Activated naive CD8-positive, alpha-beta T cell treated with anti-CD3 and anti-CD28 coated beads, Interleukin-2, amount 10 ng/mL, durations not matched to agents 7 days and 5 days (primary cell): ENCODE data around the gene TTC23L. TPM values are rescaled to one million over a fixed set of nuclear protein-coding genes. Genes with fewer than 3 reads are reported as not detected.

Experiments
- ATAC-seq: fragments of 150-1000 bp; cut with Tn5 transposase; one replicate; pipeline ENCODE4 v1.10.0; 2021; ENCODE audit warnings: low read depth, moderate library complexity
- POLR2A ChIA-PET: fragments of 350-600 bp; sonication (Branson Sonifier 250); formaldehyde crosslinking; loops from one replicate; lab custom pipeline; 2021; ENCODE audit warnings: antibody characterized with exemption; lab: Charles Lee
- DNase-seq: peaks from one replicate; pipeline ENCODE4 v3.0.0; 2021
- H3K27ac Mint-ChIP-seq: one replicate; pipeline ENCODE4 v1.8.0; 2022; ENCODE audit warnings: mild to moderate bottlenecking, mixed read lengths
- H3K27me3 Mint-ChIP-seq: one replicate; pipeline ENCODE4 v1.8.0; 2022; ENCODE audit warnings: mild to moderate bottlenecking, moderate library complexity, mixed read lengths
- H3K36me3 Mint-ChIP-seq: one replicate; pipeline ENCODE4 v1.8.0; 2021; ENCODE audit warnings: mild to moderate bottlenecking, mixed read lengths
- H3K4me1 Mint-ChIP-seq: one replicate; pipeline ENCODE4 v1.8.0; 2021; ENCODE audit warnings: mixed read lengths
- H3K4me3 Mint-ChIP-seq: one replicate; pipeline ENCODE4 v1.8.0; 2022; ENCODE audit warnings: mild to moderate bottlenecking, moderate library complexity, mixed read lengths
- H3K9me3 Mint-ChIP-seq: one replicate; pipeline ENCODE4 v1.8.0; 2021; ENCODE audit warnings: mixed read lengths
- total RNA-seq, 2 experiments: library from RNA; stranded (reverse); gene quantifications; one replicate each; pipeline ENCODE4 v1.2.3, GENCODE V29; 2021

TTC23L gene
- total RNA-seq, 2 experiments from 2014 or later: not detected

DNA sequence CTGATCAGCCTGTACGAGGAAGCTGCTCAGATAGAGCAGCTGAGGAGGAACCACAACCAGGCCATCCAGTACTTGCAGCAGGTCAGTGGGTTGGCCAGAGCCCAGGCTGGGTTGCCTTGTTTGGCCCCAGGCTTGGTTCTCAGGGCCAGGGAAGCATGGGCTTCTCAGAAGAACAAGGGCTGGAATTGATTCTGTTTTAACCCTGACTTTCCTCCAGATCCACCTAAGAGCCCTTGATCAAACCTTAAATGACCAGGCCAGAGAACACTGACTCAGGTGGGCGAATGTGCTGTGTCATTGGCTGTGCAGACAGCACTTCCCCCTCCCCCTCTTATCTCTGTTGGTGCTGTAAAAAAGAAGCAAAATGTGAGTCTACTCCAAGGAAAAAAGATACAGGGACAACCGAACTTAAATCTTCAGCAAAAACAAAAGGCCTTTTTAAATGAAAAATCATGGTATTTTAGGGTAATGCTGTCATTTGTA lies 28.1 kb downstream of the TTC23L start:
- no peaks in the 10 kb centered on the region for H3K9me3 Mint-ChIP-seq
- H3K27me3 Mint-ChIP-seq: no peaks in the 10 kb centered on the region
- no peak overlapping the region for H3K27ac Mint-ChIP-seq
- ATAC-seq (no peak), DNase-seq (no peak)
- POLR2A ChIA-PET: no interaction called here
- no peak overlapping the region for H3K4me3 Mint-ChIP-seq
- no peaks in the 10 kb centered on the region for H3K36me3 Mint-ChIP-seq
- no peaks in the 10 kb centered on the region for H3K4me1 Mint-ChIP-seq

DNA sequence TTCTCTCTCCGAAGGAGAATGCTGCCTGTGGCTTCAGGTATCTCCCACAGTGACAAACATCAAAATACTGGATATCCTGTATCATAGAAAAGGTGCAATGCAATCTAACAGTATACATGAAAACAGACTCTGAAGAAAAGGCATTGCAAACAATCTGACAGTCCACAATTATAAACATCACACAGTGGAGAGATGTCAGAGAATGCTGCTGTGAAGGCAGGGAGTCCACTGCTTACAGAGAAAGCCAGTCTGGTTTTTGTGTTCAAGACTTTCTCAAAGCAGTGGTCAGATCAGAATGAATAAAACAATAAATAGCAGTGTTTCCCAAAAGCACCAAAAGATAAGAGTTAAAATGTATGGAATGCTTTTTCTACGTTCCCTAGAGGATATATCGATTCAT lies 28.7 kb downstream of the TTC23L start:
- no peak overlapping the region for H3K27ac Mint-ChIP-seq
- no peaks in the 10 kb centered on the region for H3K36me3 Mint-ChIP-seq
- no peaks in the 10 kb centered on the region for H3K4me1 Mint-ChIP-seq
- POLR2A ChIA-PET: no interaction called here
- H3K4me3 Mint-ChIP-seq: no peak overlapping the region
- DNase-seq (no peak), ATAC-seq (no peak)
- no peaks in the 10 kb centered on the region for H3K27me3 Mint-ChIP-seq
- H3K9me3 Mint-ChIP-seq: no peaks in the 10 kb centered on the region

DNA sequence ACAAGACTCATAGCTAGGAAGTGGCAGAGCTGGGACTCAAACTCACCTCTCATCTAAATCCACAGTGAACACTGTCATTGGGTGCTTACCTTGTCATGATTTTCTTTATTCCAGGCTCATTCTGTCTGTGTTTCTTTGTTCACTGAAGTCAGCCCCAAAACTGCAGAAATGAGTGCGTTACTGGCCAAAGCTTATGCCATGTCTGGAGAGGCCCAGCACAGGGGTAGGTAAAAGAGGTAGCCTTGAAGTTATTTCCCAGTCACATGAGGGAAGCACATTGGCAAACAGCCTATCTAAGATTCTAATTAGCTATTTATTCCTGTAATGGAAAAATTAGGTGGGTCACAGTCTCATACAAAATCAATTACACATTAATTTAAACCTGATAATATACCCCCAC lies 29.8 kb downstream of the TTC23L start:
- no peak for ATAC-seq

DNA sequence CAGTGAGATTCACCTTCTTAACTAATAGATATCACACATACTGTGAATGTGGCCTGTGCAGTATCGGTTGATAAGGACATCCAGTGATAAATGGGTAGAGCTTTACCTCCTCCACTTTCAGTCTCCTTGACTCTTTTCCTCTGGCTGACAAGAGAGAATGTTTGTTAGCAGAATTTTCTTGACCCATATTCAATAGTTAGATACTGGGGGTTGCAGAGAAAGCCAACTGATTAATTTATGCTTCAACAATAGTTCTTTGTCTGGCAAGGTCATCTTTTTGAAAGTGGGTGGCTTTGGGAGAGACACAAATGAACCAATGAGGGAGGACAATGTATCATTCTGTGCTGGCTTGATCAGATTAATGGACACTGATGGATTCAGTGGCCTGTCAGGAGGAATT lies 30.3 kb downstream of the TTC23L start:
- POLR2A ChIA-PET: no interaction called here
- H3K4me3 Mint-ChIP-seq: no peak overlapping the region
- H3K27ac Mint-ChIP-seq: no peak overlapping the region
- H3K9me3 Mint-ChIP-seq: no peaks in the 10 kb centered on the region
- no peaks in the 10 kb centered on the region for H3K4me1 Mint-ChIP-seq
- DNase-seq (no peak), ATAC-seq (no peak)
- no peaks in the 10 kb centered on the region for H3K27me3 Mint-ChIP-seq
- H3K36me3 Mint-ChIP-seq: no peaks in the 10 kb centered on the region

More for the DNA sequence above, 29.8 kb downstream of the TTC23L start:
- Mint-ChIP-seq H3K27me3 (no peaks in the 10 kb centered on the region), H3K27ac (no peak overlapping the region), H3K4me1 (no peaks in the 10 kb centered on the region), H3K9me3 (no peaks in the 10 kb centered on the region), H3K36me3 (no peaks in the 10 kb centered on the region), H3K4me3 (no peak overlapping the region)
- DNase-seq: no peak
- POLR2A ChIA-PET: no interaction called here

DNA sequence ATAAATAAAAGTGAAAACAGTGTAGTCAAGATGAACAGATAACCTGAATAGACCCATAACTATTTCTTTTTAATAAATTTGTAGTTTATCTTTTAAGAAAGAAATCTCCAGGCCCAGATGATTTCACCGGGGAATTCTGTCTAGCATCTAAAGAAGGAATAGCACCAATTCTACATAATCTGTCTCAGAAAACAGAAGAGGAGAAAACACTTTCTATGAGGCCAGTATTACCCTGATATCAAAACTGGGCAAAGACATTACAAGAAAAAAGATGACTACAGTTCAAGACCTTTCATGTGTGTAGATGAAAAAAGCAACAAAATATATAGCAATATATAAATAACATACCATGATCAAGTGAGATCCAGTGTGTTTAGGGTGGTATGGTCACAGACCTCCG lies 31.4 kb downstream of the TTC23L start:
- Mint-ChIP-seq H3K4me1 (no peaks in the 10 kb centered on the region), H3K27me3 (peaks cover 2% of the 10 kb centered on the region), H3K36me3 (no peaks in the 10 kb centered on the region), H3K9me3 (peaks cover under 1% of the 10 kb centered on the region), H3K27ac (no peak overlapping the region), H3K4me3 (no peak overlapping the region)
- POLR2A ChIA-PET: no interaction called here
- ATAC-seq (no peak), DNase-seq (no peak)

DNA sequence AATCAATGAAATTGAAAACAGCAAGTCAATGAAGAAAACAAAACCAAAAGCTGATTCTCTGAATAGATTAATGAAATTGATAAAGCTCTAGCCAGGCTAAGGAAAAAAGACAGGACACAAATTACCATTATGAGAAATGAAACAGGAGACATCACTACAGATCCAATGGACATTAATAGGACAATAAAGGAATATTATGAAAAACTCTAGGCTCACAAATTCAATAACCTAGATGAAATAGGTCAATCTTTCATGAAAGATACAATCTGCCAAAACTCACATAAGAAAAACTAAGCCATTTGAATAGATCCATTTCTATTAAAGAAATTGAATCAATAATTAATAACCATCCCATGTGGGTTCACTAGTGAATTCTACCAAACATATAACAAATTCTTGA lies 37.3 kb downstream of the TTC23L start:
- H3K27me3 Mint-ChIP-seq: peaks cover 2% of the 10 kb centered on the region
- H3K36me3 Mint-ChIP-seq: no peaks in the 10 kb centered on the region
- H3K9me3 Mint-ChIP-seq: peaks cover 6% of the 10 kb centered on the region
- no peaks in the 10 kb centered on the region for H3K4me1 Mint-ChIP-seq
- no peak for ATAC-seq
- POLR2A ChIA-PET: no interaction called here
- DNase-seq: no peak
- no peak overlapping the region for H3K27ac Mint-ChIP-seq
- no peak overlapping the region for H3K4me3 Mint-ChIP-seq

DNA sequence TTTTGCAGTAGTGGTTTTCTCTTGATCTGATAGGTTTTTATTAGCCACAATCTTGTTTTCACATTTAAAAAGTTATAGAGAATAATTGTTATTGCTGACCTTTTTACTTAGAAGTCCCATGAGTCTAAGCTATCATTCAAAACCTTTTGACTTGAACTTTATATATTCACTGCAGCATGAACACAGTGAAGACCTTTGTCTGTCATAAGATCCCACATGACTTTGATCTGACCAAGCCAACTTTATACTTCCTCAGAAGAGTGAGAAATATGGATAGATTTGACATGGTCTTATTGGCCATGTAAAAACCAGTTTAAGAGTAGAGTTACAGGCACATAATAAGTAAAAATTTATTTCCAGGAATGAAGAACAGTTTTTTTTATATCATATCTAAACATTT lies 42.3 kb downstream of the TTC23L start:
- POLR2A ChIA-PET: no interaction called here
- no peak overlapping the region for H3K27ac Mint-ChIP-seq
- H3K36me3 Mint-ChIP-seq: no peaks in the 10 kb centered on the region
- peaks cover under 1% of the 10 kb centered on the region for H3K9me3 Mint-ChIP-seq
- no peak overlapping the region for H3K4me3 Mint-ChIP-seq
- no peaks in the 10 kb centered on the region for H3K4me1 Mint-ChIP-seq
- peaks cover 4% of the 10 kb centered on the region for H3K27me3 Mint-ChIP-seq
- no peak for DNase-seq
- ATAC-seq: no peak

DNA sequence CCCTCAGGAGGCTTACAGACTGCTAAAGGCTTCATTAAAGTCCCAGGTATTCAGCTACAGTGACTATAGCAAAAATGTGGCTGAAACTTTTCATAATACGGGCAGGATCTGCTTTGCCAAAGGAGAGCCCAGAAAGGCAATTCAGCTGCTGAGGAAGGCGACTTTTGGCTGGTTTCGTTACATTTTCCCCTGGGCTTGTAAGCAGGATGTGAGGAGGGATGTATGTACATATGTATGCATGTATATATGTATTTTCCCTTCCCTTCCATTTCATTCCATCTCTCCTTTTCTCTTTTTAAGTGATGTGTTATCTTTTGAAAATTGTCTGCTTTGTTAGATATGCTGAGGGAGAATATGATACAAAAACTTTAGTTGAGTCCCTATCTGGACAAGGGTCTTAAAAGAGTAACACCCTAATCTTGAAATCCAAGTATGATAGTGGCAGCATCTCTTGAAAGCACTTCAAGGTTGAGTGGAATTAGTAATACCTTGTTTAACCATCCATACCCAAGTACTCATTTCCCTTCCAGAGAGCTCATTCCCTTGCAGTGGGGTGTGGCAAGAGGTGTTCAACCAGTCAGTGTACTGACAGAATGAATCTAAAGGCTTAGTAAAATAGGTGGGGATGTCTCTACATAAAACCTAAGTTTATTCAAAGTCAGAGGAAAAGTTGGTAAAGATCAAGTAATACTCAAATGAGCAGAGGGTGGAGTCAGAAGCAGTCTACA lies 47.6 kb downstream of the TTC23L start:
- Mint-ChIP-seq H3K9me3 (no peaks in the 10 kb centered on the region), H3K27me3 (peaks cover 9% of the 10 kb centered on the region), H3K36me3 (no peaks in the 10 kb centered on the region), H3K4me1 (no peaks in the 10 kb centered on the region), H3K27ac (no peak overlapping the region), H3K4me3 (no peak overlapping the region)
- ATAC-seq (no peak), DNase-seq (no peak)
- POLR2A ChIA-PET: interaction anchor here (0.6 kb wide), 1 partner anchor 42 kb away, joined by 3 read pairs; no protein-coding TSS in a partner anchor

DNA sequence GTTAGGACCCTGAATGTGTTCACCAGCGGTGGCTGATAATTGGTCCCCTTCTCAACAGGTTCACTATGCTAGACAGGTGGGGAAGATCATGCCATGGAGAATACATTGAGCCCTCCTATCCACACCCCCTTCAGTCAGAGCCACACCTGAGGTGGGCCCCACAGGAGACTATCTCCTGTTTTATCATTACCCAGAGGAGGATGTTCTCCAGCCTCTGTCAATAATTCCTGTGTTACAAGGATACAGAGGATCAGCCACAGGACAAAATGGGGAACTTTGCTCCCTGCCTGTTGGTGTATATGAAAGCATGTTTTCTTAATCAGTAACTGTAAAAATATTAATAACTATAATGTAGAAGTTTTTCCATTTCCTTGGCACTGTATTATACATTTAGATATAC lies 50.4 kb downstream of the TTC23L start:
- DNase-seq (no peak), ATAC-seq (no peak)
- Mint-ChIP-seq H3K4me3 (no peak overlapping the region), H3K9me3 (no peaks in the 10 kb centered on the region), H3K4me1 (no peaks in the 10 kb centered on the region), H3K27me3 (peaks cover 5% of the 10 kb centered on the region), H3K36me3 (no peaks in the 10 kb centered on the region), H3K27ac (no peak overlapping the region)
- POLR2A ChIA-PET: no interaction called here

DNA sequence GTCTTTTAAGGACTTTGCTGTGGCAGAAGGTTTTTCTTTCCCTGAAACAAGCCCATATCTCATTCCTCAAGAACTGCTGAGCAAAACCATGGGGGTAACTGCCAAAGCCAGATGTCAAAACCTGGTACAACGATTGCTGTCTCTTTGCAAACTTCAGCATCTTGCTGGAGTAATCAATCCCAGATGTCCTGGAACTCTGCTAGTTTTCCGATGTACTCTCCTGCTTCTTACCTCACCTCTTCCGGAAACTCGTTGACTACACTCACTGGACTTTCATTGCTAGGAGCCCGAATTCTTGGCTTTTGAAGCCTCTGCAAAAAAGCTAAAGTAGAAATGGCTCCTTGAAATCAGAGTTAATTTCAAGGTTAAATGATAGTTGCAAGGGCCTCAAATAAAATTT lies 53.0 kb downstream of the TTC23L start:
- Mint-ChIP-seq H3K9me3 (no peaks in the 10 kb centered on the region), H3K4me3 (no peak overlapping the region), H3K36me3 (peaks cover 4% of the 10 kb centered on the region), H3K4me1 (no peaks in the 10 kb centered on the region), H3K27ac (no peak overlapping the region), H3K27me3 (peaks cover 3% of the 10 kb centered on the region)
- DNase-seq: no peak
- POLR2A ChIA-PET: interaction anchor here (1.3 kb wide), 1 partner anchor 23 kb away, joined by 4 read pairs; the partner anchor contains the start of genes BRIX1 and RAD1
- no peak for ATAC-seq

DNA sequence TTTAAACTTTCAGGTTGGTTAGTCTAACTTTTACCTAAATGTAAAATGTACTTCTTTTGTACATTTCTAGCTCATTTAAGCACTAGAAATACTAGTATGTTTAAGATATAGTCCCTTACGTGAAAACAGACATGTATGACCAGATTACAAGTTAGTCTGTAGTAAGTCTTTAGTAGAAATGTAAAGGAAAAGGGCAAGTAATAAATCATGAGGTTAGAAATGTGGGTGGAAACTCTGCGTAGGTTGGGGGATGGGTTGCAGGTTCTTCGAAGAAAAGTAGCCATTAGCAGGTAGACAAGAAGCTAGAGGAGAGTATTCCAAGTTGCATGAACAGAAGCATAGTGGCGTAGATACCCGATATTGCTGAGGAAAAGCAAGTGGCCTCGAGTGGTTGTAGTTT lies 53.5 kb downstream of the TTC23L start:
- H3K36me3 Mint-ChIP-seq: peaks cover 4% of the 10 kb centered on the region
- ATAC-seq (no peak), DNase-seq (no peak)
- no peaks in the 10 kb centered on the region for H3K9me3 Mint-ChIP-seq
- H3K27ac Mint-ChIP-seq: no peak overlapping the region
- no peak overlapping the region for H3K4me3 Mint-ChIP-seq
- no peaks in the 10 kb centered on the region for H3K27me3 Mint-ChIP-seq
- POLR2A ChIA-PET: interaction anchor here (1.3 kb wide), 1 partner anchor 23 kb away, joined by 4 read pairs; the partner anchor contains the start of genes BRIX1 and RAD1
- H3K4me1 Mint-ChIP-seq: no peaks in the 10 kb centered on the region

DNA sequence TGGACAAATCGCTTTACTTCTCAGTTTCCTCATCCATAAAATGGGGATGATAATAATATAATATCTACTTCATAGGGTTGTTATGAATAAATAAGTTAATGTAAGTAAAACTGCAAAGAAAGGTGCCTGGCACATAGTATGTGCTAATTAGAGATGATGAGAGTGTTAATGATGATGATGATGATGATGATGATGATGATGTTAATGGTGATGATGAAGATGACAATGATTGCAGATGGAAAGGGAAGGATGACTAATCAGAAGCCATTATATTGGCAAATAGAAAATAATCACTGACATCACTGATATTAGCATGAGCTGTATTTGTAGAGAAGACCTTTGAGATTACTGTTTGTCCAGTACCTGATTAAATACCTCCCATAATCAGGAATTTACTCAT lies 55.8 kb downstream of the TTC23L start:
- Mint-ChIP-seq H3K36me3 (peaks cover 4% of the 10 kb centered on the region), H3K27me3 (no peaks in the 10 kb centered on the region), H3K4me1 (no peaks in the 10 kb centered on the region), H3K4me3 (no peak overlapping the region), H3K27ac (no peak overlapping the region), H3K9me3 (no peaks in the 10 kb centered on the region)
- ATAC-seq (no peak), DNase-seq (no peak)
- POLR2A ChIA-PET: no interaction called here

DNA sequence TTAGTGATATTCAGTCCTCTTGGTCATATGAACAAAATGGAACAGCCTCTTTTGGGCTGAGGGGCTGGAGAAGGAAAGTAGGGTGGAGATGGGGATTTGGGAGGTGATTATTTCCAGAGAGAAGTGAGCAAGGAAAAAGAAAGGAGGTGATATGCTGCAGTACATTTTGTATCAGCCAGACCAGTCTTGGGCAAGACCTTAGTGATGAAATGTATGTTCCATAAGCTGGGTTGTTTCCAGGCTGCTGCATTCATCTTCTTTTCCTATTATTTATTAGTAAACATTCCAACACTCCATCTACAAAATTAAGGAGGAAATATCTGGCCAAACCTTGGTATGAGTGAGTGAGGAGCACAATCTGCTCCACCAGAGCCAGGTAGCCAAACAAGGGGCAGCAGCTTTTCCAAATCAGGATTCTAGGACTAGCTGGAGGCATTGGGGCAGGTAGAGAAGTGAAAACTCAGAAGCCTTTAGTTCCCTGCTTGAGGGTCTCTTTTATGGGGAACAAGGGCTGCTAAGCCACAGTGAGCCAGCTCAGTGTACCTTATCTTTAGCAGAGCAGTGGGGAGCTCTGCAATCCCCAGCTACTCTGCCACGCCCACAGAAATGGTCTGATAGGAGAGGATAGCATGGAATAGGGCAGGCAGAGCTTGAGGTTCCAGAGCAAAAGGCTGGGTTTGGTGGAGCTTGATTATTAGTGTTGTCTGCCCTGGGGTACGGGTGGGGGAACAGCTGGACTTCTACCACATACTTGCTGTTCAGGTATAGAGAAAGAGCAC lies 56.9 kb downstream of the TTC23L start:
- Mint-ChIP-seq H3K9me3 (no peaks in the 10 kb centered on the region), H3K4me3 (no peak overlapping the region), H3K4me1 (no peaks in the 10 kb centered on the region), H3K36me3 (peaks cover 4% of the 10 kb centered on the region), H3K27ac (no peak overlapping the region), H3K27me3 (no peaks in the 10 kb centered on the region)
- DNase-seq (no peak), ATAC-seq (no peak)
- POLR2A ChIA-PET: interaction anchor here (1.3 kb wide), 1 partner anchor 372 kb away, joined by 3 read pairs; no protein-coding TSS in a partner anchor

DNA sequence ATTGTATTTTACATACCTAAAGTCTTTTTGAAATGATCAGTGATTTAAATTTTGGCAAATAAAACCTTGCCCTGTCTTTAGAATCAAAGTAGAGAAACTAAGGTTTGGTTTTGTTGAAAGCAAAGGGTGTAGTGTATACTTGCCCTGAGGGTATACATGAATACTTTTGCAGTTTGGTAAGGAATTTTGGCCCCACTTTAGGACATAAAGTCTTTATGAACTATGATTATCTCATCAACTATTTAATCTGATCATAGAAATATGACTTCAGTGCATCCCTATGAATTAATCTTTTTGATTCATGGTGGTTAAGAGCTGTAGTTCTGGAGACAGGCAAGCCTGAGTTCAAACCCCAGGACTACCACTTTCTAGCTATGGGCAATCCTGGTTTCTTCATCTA lies 58.7 kb downstream of the TTC23L start:
- Mint-ChIP-seq H3K27ac (no peak overlapping the region), H3K4me1 (no peaks in the 10 kb centered on the region), H3K4me3 (no peak overlapping the region), H3K36me3 (peaks cover 4% of the 10 kb centered on the region), H3K27me3 (no peaks in the 10 kb centered on the region), H3K9me3 (no peaks in the 10 kb centered on the region)
- POLR2A ChIA-PET: no interaction called here
- ATAC-seq (no peak), DNase-seq (no peak)
